GM12878 (cell line): Measurements from ENCODE around the gene ACTR10. TPM values are rescaled to one million over a fixed set of nuclear protein-coding genes. Genes with fewer than 3 reads are reported as not detected.

Source experiments
- ATAC-seq: fragments of 200-7000 bp; cut with Tn5 transposase; 3 replicates; pipeline ENCODE4 v1.9.1; 2020; ENCODE audit warnings: mild to moderate bottlenecking, moderate library complexity
- BruUV-seq: library from RNA; stranded (reverse); fragments of 400-500 nt; replicated peaks from 2 replicates; lab custom pipeline; 2021; lab: Mats Ljungman, UMichigan
- CTCF ChIA-PET: fragments of 300-600 bp; sonication (Branson Sonifier 250); formaldehyde crosslinking; extraction: SDS; loops from one replicate; lab custom pipeline; 2021; ENCODE audit warnings: inconsistent platforms; lab: Yijun Ruan, JAX
- POLR2A ChIA-PET: fragments of 350-600 bp; formaldehyde crosslinking; extraction: SDS; loops from one replicate; lab custom pipeline; 2021; ENCODE audit warnings: inconsistent platforms; lab: Charles Lee
- RAD21 ChIA-PET: fragments of 300-600 bp; sonication (Branson Sonifier 250); formaldehyde crosslinking; loops from one replicate; lab custom pipeline; 2023; ENCODE audit warnings: antibody characterized with exemption; ENCODE audit not compliant: unreplicated experiment; lab: Charles Lee
- SMC1A ChIA-PET: fragments of 300-600 bp; sonication (Branson Sonifier 250); formaldehyde crosslinking; loops from one replicate; lab custom pipeline; 2023; ENCODE audit not compliant: unreplicated experiment, uncharacterized antibody; lab: Charles Lee
- DNase-seq: peaks from one replicate; pipeline ENCODE4 v3.0.0-alpha.2; 2011; ENCODE audit warnings: low read depth, low spot score
- FAIRE-seq: peaks from 3 replicates; lab custom pipeline; 2011; peaks lifted over from hg19 to GRCh38; lab: Jason Lieb, UNC
- H2AFZ ChIP-seq: 2 replicates; pipeline ENCODE4 v1.6.0; 2011; ENCODE audit warnings: low read depth, low read length, control low read depth; ENCODE audit not compliant: control insufficient read depth
- H3K27ac ChIP-seq: 2 replicates; pipeline ENCODE4 v1.5.1; 2011; ENCODE audit warnings: control low read depth; ENCODE audit not compliant: control insufficient read depth, insufficient read depth
- H3K27me3 ChIP-seq, 2 experiments: replicated peaks in 1 of 2; 2 replicates each; pipeline versions ENCODE4 v1.6.0 to v1.6.1; 2011; ENCODE audit warnings: low read length in 1 of 2; ENCODE audit not compliant: control insufficient read depth in 2 of 2, insufficient read depth in 2 of 2
- H3K36me3 ChIP-seq, 2 experiments: 2 replicates each; pipeline ENCODE4 v1.5.1; 2011; ENCODE audit warnings: low read length in 1 of 2; ENCODE audit not compliant: control insufficient read depth in 2 of 2, insufficient read depth in 2 of 2
- H3K4me1 ChIP-seq: 2 replicates; pipeline ENCODE4 v1.6.1; 2011; ENCODE audit warnings: mild to moderate bottlenecking, low read length, moderate library complexity, mixed read lengths; ENCODE audit not compliant: control insufficient read depth, insufficient read depth
- H3K4me2 ChIP-seq: 2 replicates; pipeline ENCODE4 v1.6.0; 2011; ENCODE audit warnings: control low read depth; ENCODE audit not compliant: control insufficient read depth, insufficient read depth
- H3K4me3 ChIP-seq: fragments of 200-600 bp; sonication (generic); 2 replicates; pipeline ENCODE4 v1.5.1; 2016
- H3K79me2 ChIP-seq: 2 replicates; pipeline ENCODE4 v1.6.0; 2011; ENCODE audit warnings: low read length; ENCODE audit not compliant: control insufficient read depth, insufficient read depth
- H3K9ac ChIP-seq: 2 replicates; pipeline ENCODE4 v1.8.0; 2011; ENCODE audit warnings: low read length, control low read depth, mixed read lengths; ENCODE audit not compliant: control insufficient read depth, insufficient read depth
- H3K9me3 ChIP-seq: replicated peaks from 3 replicates; pipeline ENCODE4 v1.5.1; 2011; ENCODE audit warnings: mild to moderate bottlenecking, low read length; ENCODE audit not compliant: control insufficient read depth, insufficient read depth
- H4K20me1 ChIP-seq: 2 replicates; pipeline ENCODE4 v1.6.0; 2011; ENCODE audit not compliant: control insufficient read depth, insufficient read depth
- CTCF ChIP-seq, 3 experiments: IDR thresholded peaks in 2 of 3; conservative IDR thresholded peaks in 1 of 3; 2 replicates each; pipeline ENCODE4 v1.5.1; 2011; ENCODE audit warnings: low read depth in 3 of 3, low read length in 3 of 3, mild to moderate bottlenecking in 3 of 3, control low read depth in 2 of 3, moderate library complexity in 2 of 3, inconsistent platforms in 1 of 3, mixed read lengths in 1 of 3; ENCODE audit not compliant: control insufficient read depth in 2 of 3, insufficient read depth in 1 of 3; ENCODE audit errors: extremely low read depth in 1 of 3
- EP300 ChIP-seq, 2 experiments: fragments of 150-350 bp in 1 of 2; IDR thresholded peaks; 2 replicates each; pipeline ENCODE4 v1.6.1; 2011 to 2012; ENCODE audit warnings: low read depth in 2 of 2, low read length in 2 of 2, borderline replicate concordance in 1 of 2, improper control_type of control experiment in 1 of 2, inconsistent platforms in 1 of 2; ENCODE audit not compliant: control insufficient read depth in 1 of 2
- IKZF1 ChIP-seq: fragments of 450-650 bp; conservative IDR thresholded peaks from 2 replicates; pipeline ENCODE4 v1.6.1; 2017; ENCODE audit warnings: antibody characterized with exemption, mild to moderate bottlenecking
- IRF4 ChIP-seq: IDR thresholded peaks from 2 replicates; pipeline ENCODE4 v1.6.1; 2011; ENCODE audit warnings: low read depth, low read length
- MXI1 ChIP-seq: fragments of 150-350 bp; IDR thresholded peaks from 2 replicates; pipeline ENCODE4 v1.6.1; 2011; ENCODE audit warnings: low read depth, mild to moderate bottlenecking, inconsistent platforms, low read length, improper control_type of control experiment
- RAD21 ChIP-seq: IDR thresholded peaks from 2 replicates; pipeline ENCODE4 v1.6.1; 2011; ENCODE audit warnings: mild to moderate bottlenecking, low read depth, low read length, moderate library complexity; ENCODE audit not compliant: insufficient read depth
- RUNX3 ChIP-seq: IDR thresholded peaks from 2 replicates; pipeline ENCODE4 v1.6.1; 2012; ENCODE audit warnings: low read length, inconsistent platforms
- SIN3A ChIP-seq: IDR thresholded peaks from 2 replicates; pipeline ENCODE4 v1.6.1; 2012; ENCODE audit warnings: low read depth, low read length, improper control_type of control experiment
- SKIL ChIP-seq: fragments of 450-650 bp; IDR thresholded peaks from 2 replicates; pipeline ENCODE4 v1.6.1; 2017; ENCODE audit warnings: mild to moderate bottlenecking, low read depth, inconsistent platforms; ENCODE audit not compliant: poor library complexity, severe bottlenecking
- SMC3 ChIP-seq: IDR thresholded peaks from 2 replicates; pipeline ENCODE4 v1.6.1; 2011; ENCODE audit warnings: low read length, improper control_type of control experiment, borderline replicate concordance
- YBX1 ChIP-seq: fragments of 450-650 bp; IDR thresholded peaks from 2 replicates; pipeline ENCODE4 v1.6.1; 2016; ENCODE audit warnings: antibody characterized with exemption
- ZBTB40 ChIP-seq: fragments of 450-650 bp; IDR thresholded peaks from 2 replicates; pipeline ENCODE4 v1.6.1; 2016; ENCODE audit warnings: mild to moderate bottlenecking, moderate library complexity, borderline replicate concordance
- WGBS: methylation state at CpG from one replicate; pipeline ENCODE4 v1.1.6; 2016; ENCODE audit warnings: low lambda C conversion rate; ENCODE audit not compliant: insufficient replicate concordance, insufficient coverage; ENCODE audit errors: missing lambda C conversion rate; 5-methylcytosine and 5-hydroxymethylcytosine counted together
- in situ Hi-C: fragments of 300-500 bp; cut with MboI; formaldehyde crosslinking; loops from 9 replicates; pipeline ENCODE4 v1.14.3; 2018; ENCODE audit warnings: mixed read lengths
- intact Hi-C: fragments of 100-400 bp; cut with micrococcal nuclease; formaldehyde crosslinking; loops from one replicate; pipeline ENCODE4 v1.14.2; 2022; ENCODE audit not compliant: unreplicated experiment
- polyA plus RNA-seq, 11 experiments: library from polyadenylated mRNA; depleted of rRNA in 4 of 11; unstranded in 6 of 11; stranded (reverse) in 5 of 11; fragments of >200 nt; fragmentation: Nextera tagmentation in 4 of 11; fragmentation: Illumina TruSeq in 1 of 11; extraction: Ambion mirVana in 4 of 11; extraction: Trizol in 1 of 11; gene quantifications; 1 replicate in 1 of 11; 2 replicates in 10 of 11; pipeline versions ENCODE4 v1.2.1 to v1.2.3, GENCODE V29; 2011 to 2016; ENCODE audit warnings: inconsistent platforms in 2 of 11, missing spikeins in 2 of 11, low read depth in 1 of 11
- total RNA-seq, 4 experiments: library from RNA; depleted of rRNA in 3 of 4; stranded (reverse); fragments of >200 nt in 3 of 4; fragmentation: Illumina TruSeq in 1 of 4; extraction: Trizol in 1 of 4; gene quantifications; 2 replicates each; pipeline versions ENCODE4 v1.2.1 to v1.2.3, GENCODE V29; 2013 to 2021

The ACTR10 gene
- total and polyA plus RNA-seq, 10 of the 15 experiments (the other 5 are each of a cell fraction or from before 2014, with no cell fraction given) = 26.0 to 74.3 (median 38.9) TPM

GRCh38 chr14:58166005-58166983, 33.7 kb upstream of the ACTR10 start:
- TF ChIP-seq RUNX3 (peak; percentile 51), IKZF1 (no peak), SMC3 (peak; percentile 59; the same call in 1 of the 2 replicates), RAD21 (peak; percentile 59), MXI1 (no peak), ZBTB40 (no peak), SIN3A (no peak), YBX1 (no peak), CTCF (IDR thresholded peaks at IDR 0.05 in 2 of 3, conservative IDR thresholded peaks at IDR 0.05 in 1 of 3; ENCODE audit: control insufficient read depth in 2 of 3, extremely low read depth in 1 of 3, insufficient read depth in 1 of 3, low read depth in 3 of 3, low read length in 3 of 3) (peak; percentile 85 to 89 (median 85)), IRF4 (0 out of 2 replicates have a peak, but pooled peaks have one; percentile 30), EP300 (IDR thresholded peaks at IDR 0.05; ENCODE audit: borderline replicate concordance in 1 of 2, control insufficient read depth in 1 of 2, low read depth in 2 of 2, low read length in 2 of 2) (no peak), SKIL (no peak)
- Histone ChIP-seq H3K4me3 (no peak overlapping the region), H4K20me1 (no peaks in the 10 kb centered on the region), H2AFZ (no peak overlapping the region), H3K36me3 (no peaks in the 10 kb centered on the region), H3K9ac (no peak overlapping the region), H3K79me2 (no peaks in the 10 kb centered on the region), H3K27me3 (no peaks in the 10 kb centered on the region), H3K9me3 (no peaks in the 10 kb centered on the region), H3K4me2 (no peak overlapping the region), H3K4me1 (no peaks in the 10 kb centered on the region), H3K27ac (no peak overlapping the region)
- in situ Hi-C loops (no loop called here), intact Hi-C loops (loop anchor here (1.0 kb wide), 1 partner anchor 58 kb away; no protein-coding TSS in a partner anchor)
- peak; percentile 66 for FAIRE-seq
- ChIA-PET SMC1A (interaction anchor here (2.0 kb wide), 1 partner anchor 57 kb away, joined by 9 read pairs; no protein-coding TSS in a partner anchor), CTCF (interaction anchor here (0.7 to 2.6 kb wide), 8 partner anchors 8 to 282 kb away, joined by 3 to 13 read pairs (median 4); partner anchors contain the start of gene ACTR10), POLR2A (no interaction called here), RAD21 (no interaction called here)
- no peak for DNase-seq
- under 1% methylated on average over 10 of the region's 10 CpGs for WGBS
- BruUV-seq = no TSS peak
- ATAC-seq = peak; percentile 87
